Fibroblast of peridontal ligament (primary cell): ENCODE results near the gene PGS1.
A peak's percentile ranks its signal among the peaks of the same experiment; 100 is the strongest.

Source experiments
- DNase-seq: peaks from one replicate; pipeline ENCODE4 v3.0.0-alpha.2; 2010; ENCODE audit errors: extremely low read depth

PGS1 gene

DNA sequence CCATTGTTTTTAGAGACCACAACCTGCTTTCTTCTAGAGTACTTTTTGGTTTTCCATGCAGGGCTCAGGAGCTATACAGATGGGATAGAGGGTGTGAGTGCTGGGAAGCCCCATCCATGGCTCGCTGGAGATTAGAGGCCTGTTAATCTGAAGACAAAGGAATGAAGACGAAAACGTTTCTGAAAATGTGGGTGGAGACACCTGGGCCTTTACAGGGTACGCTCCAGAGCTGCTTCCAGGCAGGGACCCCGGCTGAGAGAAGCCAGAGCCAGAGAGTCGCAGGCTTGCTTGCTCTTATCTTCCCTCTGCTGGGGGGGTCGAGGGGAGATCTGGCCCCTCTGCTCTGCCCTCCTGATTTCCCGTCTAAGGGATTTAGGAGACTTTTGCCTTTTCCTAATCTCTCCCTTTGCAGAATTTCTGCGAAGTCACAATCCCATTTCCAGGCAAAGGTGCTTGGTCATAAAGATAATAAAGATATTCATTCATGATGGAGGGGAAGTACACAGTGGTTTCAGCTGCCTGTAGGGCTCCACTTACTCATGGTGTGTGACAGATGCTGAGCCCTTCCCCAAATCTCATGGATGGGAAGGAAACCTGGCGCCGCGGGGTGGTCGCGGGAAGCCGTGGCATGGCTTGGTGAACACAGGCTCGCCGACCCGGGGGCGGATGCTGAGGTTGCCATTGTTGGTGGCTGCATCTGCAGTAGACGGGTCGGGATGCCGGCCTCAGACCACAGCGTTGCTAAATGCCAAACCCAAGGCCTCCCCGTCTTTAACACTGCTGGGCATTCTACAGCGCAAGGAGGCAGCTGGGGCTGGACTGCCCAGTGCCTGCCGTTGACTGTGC, 13.8 kb upstream of the PGS1 start:
- no peak for DNase-seq

DNA sequence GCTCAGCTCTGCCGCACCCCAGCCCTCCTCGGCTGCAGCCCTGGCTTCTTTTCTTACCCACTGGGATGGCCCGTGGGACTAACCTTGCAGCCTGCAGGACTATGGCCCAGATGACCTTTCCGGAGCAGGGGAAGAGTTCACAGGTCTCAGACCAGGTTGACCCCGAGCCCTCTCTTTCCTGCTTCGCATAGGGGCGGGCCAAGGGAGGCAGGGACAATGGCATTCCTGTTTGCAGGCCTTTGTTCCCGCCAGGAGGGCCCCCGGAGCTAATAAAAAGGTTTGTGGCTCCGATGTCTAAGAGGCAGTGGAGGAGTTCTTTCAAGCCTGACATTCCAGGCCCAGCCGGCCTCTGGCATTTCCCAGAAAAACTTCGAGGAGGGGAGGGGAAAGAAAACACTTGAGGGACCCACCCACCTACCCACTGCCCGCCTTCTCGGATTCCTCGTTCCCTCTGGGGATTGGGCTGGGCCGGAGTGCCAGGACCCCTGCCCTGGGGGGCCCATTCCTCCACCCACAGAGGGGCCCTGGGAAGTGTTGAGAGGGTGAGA, 12.8 kb upstream of the PGS1 start:
- DNase-seq: peak; percentile 73

DNA sequence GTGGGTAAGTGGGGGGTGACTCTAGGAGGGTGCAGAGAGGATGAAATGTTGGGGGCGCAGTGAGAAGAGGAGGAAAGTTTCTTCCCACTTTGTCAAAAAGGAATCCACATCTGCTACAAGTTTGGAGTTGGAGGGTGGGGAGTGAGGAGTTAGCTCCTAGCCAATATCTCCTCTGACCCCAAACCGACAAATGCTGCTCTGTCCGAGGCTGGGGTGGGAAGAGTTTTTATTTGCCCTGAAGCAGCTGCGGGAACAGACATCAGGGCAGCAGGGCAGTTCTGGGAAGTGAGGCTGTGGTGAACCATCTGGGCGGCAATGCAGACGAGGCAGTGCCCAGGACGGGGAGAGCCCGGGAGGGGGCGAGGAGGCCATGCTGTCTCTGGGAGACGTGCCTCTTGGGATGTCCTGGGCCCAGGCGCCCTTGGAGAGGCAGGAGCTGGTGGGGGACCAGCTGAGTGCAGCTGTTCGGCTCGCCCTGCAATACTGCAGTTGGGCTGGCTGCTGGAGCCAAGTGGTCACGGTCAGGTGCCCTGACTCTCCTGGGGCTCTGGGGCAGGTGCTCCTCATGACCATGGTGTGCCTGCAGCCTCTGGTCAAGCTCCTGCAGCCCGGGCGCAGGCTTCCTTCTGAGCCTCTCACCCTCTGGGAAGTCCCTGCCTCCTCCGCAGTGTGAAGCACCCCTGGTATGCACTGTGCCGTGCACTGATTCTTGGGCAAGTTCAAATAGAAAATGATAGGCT, 12.2 kb upstream of the PGS1 start:
- DNase-seq: peak; percentile 75

DNA sequence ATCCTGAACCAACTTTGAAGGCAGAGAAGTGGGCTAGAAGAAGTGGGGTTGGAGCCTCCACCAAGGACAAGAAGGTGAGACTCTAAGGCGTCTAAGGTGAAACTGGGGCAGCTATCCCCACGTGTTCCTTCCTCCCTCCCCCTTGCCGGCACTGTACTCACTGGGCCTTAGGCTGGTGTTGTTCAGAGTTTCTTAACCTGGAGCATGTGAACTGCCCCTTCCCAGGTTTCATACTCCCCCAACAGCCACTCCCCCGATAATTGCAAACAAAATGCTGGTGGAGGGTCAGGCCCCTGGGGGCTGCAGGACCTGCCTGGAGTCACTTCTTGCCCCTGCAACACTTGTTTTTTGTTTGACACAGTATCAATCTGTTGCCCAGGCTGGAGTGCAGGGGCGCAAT, 11.3 kb upstream of the PGS1 start:
- no peak for DNase-seq

DNA sequence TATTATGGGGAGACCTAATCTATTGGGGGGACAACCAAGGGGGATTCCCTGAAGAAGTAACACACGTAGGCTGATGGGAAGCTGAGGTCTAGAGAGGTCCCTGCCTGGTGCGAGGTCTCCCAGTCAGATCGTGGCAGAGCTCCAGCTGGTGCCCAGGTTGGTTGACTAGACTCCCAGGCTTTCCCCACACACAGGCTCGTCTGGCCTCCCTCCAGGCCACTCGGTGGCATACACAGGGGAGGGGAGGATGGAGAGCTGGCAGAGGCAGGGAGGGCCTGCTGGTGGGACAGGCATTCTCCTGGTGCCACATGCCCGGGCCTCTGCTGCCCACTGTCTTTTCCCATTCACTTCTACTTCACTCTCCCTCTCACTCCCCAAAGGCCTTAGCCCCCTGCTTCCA, 10.1 kb upstream of the PGS1 start:
- DNase-seq: no peak

DNA sequence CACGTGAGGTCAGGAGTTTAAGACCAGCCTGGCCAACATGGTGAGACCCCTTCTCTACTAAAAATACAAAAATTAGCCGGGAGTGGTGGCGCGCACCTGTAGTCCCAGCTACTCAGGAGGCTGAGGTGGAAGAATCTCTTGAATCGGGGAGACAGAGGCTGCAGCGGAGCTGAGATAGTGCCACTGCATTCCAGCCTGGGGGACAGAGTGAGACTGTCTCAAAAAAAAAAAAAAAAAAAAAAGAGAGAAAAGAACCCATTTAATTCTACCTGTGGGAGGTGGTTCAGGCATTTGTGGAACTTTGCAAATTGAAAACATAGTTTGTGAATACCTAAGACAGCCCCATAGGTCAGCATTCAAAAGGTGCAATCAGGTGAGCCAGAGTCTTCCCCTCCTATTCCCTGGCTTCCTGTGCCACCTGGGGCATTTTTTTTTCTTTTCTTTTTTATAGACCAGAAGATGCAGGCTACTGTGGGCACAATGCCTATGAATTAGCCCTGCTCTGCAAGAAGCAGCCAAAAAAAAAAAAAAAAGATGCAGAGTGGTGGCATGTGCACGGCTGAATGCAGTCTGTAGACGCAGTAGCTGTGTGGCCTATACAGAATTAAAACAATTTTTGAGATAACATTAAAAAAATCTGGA, 9.5 kb upstream of the PGS1 start:
- no peak for DNase-seq

DNA sequence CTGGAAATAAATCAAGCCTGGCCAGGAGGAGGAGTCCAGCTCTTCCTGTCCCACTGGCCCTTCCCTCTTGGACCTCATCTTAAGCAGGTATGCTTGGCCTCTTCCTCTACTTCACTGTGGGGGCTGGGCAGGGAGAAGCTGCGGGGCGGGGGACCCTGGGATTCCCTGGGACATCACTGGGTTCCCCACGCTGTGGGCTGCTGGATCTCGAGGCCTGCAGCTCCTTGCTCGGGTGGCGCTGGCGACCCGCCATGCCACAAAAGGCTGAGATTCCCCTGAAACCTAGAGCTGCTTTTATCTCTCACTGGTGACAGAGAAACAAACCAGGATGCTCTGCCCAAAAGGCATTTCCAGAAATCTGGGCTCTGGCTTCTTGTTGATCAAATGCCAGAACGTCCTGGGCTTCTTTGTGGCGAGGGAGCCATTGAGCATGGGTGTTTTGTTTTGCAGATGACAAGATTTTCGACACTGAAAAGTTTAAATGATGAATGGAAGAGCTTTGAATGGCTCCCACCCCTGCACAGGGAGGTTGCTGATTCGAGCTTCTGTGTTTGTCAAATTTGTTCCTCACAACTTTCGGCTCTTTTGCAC, 8.6 kb upstream of the PGS1 start:
- no peak for DNase-seq

DNA sequence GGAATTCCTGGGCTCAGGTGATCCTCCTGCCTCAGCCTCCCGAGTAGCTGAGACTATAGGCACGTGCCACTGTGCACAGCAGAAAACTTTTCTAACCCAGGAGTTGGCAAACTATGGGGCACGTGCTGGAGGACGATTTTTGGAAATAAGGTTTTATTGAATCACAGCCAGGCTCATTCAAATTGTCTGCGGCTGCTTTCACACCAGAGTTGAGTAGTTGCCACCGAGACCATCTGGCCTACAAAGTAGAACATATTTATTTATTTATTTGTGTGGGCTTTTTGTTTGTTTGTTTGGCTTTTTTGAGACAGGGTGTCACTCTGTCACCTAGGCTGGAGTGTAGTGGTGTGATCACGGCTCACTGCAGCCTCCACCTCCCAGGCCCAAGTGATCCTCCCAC, 7.4 kb upstream of the PGS1 start:
- DNase-seq: no peak

DNA sequence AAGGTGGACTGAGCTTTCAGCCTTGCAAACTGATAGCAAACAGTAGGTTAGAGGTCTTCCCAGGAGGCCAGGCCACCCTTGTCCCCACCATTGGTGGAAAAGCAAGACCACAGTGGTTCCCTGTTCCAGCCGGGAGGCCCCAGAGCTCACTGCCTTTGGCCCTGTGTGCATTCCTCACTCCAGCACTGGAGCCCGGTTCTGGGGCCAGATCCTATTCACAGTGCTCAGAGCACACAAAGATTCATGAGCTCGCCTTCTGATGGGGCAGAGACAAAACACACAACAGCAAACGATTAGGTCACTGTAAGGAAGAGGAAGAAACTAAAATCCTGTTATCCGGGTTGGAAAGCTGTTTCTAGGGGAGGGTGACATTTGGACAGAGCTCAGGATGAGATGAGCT, 5.6 kb upstream of the PGS1 start:
- no peak for DNase-seq

DNA sequence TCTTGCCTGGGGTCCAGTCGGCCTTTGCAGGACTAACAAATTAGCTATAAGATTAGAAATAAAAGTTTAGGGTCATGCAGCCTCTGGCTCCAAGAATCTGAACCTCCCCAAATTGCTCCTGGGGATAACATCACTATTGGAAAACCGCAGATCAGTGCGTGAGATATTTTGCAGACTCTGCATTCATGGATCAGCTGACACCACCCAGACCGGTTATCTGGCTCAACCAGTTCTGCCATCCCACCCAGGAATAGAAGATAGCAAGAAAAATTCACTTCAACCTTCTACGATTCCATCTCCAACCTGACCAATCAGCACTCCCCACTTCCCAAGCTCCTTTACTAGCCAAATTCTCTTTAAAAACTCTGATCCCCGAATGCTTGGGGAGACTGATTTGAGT, 4.3 kb upstream of the PGS1 start:
- DNase-seq: no peak

DNA sequence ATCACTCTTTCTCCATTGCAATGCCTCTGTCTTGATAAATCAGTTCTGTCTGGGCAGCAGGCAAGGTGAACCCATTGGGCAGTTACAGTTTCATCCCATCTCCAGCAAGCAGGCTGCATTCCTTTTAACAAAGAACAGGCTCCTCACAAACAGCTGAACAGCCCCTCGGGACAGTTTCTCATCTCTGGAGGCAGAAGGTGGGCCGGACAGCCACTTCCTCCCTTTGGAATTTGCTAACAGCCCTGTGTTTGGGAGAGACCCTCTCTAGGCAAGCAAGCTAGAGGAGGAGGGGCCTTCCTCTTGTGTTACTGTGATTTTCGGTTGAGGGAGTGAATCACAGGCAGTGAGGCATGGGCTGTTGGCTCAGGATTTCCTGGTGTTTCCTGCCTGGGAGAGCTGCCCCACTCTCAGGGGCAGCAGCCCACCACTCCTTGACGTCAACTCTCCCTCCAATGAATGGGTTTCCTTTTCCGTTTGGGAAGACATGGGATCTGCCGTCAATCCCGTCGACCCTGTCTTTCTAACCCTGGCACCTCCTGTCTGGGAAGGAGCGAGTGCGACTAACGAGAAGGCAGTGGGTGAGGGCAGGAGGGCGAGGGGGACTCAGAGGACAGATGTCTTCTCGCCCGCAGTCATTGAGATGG, 3.7 kb upstream of the PGS1 start:
- peak; percentile 79 for DNase-seq

DNA sequence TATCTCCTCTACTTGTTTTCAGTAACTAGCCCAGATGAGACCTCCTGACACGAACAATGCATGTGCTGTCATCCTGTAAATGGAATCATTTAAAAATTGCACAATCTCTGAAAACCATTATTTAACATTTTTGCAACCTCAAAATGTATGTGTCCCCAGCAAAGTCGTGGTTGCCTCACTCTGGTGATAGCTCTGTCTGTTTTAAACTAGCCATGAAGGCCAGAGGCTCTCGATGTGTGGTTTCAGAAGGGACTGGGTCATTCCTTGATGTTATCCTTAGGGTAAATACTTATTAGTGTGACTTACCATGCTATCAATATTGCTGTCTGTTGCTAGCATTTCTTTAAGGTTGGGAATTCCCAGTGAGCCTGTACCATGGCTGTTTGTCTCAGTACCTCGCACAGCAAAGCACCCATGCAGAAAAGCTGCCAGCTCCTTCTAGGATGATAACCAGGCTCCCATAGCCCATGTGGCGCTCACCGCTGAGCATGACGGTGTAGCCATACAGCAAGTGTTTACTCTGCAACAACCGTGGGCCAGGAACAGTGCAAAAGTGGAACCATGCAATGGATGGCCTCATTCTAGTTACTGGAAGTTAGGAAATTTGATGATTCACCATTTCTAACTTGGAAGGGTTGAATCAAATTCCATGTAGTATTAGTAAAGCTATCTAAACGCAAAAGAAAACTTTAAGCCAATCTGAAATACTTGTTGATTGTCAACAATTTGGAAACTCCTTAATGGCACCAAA, 2.9 kb upstream of the PGS1 start:
- peak; percentile 98 for DNase-seq

DNA sequence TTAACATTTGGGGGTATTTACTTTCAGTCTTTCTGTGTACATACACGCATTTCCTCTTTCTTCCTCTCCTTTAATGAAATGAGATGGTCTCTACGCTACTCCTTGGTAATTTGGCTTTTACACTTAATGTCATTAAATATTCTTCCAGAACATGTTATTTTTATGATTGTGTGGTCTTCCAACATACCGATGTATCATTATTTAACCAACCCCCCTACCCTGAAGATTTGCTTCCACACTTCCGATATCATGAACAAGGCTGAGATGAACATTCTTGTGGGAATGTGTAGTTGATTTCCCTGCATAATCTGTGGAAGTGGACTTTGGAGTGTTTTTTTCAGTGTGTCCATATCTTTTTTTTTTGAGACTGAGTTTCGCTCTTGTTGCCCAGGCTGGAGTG, 2.3 kb upstream of the PGS1 start:
- no peak for DNase-seq

DNA sequence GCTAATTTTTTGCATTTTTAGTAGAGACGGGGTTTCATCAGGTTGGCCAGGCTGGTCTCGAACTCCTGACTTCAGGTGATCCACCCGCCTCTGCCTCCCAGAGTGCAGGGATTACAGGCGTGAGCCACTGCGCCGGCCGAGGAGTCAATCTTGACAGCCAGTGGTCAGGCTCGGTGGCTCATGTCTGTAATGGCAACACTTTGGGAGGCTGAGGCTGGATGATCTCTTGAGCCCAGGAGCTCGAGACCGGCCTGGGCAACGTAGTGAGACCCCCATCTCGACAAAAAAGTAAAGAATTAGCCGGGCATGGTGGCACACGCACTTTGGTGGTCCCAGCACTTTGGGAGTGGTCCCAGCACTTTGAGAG, 608 bp upstream of the PGS1 start:
- DNase-seq: no peak

DNA sequence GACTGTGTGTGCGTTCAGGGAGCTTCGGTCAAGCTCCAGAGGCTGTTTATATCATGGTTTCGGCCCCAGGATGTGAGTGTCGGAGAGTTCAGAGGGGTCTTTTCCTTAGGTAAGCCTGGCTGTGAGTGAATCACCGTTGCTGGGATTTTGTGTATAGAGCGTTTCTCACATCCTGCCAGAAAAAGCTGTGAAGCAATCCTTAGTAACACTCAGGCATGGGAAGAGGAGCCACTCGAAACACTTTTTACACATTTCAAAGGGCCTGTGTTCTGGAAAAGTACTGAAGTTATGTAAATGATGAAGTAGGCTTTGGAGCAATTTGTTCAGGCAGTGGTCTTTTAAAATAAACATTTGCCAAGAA, 662 bp downstream of the PGS1 start:
- peak; percentile 78 for DNase-seq

DNA sequence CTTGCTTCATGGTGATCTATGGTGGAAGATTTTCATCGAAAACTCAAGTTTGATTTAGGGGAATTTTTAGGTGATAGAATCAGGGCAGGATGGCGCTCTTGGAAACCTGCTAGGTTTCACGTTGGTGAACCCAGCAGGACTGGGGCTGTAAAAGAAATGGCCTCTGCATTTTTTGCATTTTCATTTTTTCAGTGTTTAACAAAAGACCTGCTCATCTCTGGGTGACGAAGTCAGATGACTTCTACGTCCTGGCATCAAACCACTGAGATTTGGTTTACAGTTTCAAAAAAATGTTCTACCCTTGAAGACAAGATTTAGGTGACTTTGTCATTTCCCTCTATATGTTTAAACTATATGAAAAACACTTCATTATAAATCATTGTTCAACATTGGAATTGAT, 1.9 kb downstream of the PGS1 start:
- no peak for DNase-seq

DNA sequence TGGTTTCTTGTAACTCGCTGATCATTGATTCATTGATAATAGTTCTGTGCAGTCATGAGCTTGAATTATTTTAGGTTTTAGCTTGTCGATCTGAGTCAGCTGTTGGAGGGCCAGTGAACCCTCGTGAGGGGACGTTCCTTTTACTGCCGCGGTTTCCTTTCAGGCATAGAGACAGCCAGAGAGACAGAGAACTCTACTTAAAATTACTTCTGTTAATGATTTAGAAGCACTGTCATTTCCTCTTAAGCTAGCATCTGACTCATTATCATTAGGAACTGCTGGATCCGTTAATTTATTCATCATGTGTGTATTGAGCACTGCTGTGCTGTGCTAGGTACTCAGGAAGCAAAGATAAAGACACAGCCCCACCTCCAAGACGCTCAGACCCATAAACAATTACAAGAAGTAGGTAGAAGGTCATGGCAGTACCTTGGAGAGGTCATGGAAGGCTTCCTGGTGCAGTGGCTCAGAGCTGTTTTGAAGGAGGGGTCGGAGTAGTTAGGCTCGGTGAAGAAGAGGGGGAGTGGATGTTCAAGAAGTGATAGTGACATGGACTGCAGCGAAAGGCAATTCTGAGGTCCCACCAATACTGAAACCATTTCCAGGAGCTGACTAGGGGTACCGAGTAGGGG, 3.3 kb downstream of the PGS1 start:
- DNase-seq: no peak

DNA sequence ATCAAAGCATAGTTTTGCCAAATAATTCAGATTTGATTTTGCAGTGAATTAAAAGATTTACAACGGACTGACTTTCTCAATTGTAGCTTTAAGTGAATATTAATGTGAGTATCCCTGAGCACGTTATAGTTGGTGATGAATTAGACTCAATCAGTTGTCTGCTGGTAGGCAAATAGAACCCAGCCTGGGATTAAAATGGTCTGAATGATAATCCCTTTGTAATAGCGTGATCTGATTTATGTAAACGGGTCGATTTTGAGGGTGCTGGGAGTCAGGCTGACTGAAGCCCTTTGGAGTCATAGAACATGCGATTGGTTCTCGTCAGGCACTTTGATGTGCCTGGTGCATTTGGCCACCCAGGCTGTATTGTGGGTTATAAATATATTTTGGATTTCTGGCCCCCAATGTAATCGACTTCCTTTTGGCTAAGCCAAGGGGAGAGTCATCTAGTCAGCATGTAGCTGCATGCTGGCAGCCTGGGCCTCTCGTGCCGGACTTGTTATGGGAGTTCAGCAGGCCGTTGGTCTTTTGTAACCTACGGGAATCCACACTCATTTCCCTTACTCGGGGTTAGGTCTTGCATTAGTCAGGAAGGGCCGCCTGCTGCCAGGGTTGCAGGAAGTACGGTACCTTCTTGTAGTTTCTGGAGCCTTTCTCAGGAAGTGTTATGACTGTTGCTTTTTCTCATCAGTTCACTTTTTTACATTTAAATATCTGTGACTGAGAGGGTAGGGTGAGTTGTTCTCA, 5.4 kb downstream of the PGS1 start:
- DNase-seq: peak; percentile 98

DNA sequence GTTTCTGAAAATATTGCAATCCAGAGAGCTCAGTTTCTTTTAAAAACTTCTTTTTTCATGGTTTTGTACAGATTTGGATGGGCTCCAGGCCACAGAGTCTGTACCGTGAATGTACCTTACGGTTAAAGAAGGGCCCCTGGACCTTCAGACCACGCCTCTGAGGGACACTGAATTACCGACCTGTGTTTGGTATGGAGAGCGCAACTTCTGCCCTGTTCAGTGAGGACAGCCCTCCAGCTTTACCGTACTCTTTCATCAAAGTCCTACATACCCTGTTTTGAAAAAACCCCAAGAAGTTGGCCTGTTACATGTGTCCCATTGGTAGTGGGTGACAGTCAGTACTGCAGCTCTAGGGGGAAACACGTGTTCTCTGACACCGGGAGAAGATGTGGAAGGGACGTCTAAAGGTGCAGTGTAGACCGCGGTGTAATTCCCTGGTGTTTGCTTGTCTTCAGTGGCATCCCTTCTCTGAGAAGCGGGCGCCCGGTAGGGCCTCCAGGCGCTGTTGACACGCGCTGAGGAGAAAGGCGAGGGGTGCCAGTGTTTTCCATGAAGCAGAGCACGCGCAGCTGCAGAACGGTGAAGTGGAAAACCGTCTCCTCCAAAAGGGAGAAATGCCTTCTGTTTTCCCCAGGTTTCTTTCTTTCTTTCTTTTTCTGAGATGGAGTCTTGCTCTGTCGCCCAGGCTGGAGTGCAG, 6.2 kb downstream of the PGS1 start:
- no peak for DNase-seq
